Stromal cell of bone marrow (primary cell): ENCODE results near the gene TPRN.

ENCODE experiments used
- DNase-seq: peaks from one replicate; pipeline ENCODE4 v3.0.0-alpha.2; 2012; ENCODE audit warnings: low read depth

TPRN gene

DNA sequence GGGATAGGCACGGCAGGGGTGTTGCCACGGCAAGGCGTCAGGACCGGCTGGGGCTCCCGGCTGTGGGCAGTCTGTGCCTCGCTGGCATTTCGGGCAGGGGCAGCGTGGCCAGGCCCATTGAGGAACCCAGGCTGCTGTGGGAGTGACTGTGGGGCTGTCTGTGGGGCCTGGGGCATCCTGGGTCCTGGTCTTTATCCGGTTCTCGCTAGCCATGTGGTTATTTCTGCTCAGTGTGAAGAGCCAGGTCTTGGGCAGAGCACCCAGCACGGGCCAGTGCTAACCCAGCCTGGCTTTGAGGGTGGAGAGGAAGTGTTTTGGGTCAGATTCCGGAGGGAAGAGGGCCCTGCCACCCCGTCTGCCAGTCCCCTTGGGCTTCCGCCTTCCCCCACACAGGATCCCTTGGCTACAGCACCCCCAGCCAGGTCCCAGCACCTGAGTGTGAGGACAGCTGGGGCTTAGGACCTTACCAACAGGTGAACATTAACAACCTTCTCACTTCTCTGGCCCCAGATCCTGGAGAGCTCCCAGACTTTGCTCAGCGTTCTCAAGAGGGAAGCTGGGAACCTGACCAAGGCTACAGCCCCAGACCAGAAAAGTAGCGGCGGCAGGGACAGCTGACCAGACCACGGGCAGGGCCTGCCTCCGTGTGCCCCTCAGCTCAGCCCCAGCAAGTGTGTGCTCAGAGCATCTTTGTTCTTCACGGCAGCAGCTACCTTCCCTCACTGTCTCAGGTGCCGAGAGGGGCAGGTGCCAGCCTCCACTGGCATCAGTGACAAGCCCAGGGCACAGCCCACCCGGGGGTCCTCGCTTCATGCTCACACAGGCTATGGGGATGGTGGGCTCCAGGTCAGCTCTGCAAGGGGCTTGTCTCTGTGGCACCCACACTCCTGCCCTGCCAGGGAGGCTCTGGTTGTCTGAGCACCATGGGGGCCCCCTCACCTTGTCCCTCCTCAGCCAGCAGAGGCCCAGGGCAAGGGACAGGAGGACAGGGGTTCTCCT is 10.9 kb downstream of the TPRN start:
- no peak for DNase-seq

DNA sequence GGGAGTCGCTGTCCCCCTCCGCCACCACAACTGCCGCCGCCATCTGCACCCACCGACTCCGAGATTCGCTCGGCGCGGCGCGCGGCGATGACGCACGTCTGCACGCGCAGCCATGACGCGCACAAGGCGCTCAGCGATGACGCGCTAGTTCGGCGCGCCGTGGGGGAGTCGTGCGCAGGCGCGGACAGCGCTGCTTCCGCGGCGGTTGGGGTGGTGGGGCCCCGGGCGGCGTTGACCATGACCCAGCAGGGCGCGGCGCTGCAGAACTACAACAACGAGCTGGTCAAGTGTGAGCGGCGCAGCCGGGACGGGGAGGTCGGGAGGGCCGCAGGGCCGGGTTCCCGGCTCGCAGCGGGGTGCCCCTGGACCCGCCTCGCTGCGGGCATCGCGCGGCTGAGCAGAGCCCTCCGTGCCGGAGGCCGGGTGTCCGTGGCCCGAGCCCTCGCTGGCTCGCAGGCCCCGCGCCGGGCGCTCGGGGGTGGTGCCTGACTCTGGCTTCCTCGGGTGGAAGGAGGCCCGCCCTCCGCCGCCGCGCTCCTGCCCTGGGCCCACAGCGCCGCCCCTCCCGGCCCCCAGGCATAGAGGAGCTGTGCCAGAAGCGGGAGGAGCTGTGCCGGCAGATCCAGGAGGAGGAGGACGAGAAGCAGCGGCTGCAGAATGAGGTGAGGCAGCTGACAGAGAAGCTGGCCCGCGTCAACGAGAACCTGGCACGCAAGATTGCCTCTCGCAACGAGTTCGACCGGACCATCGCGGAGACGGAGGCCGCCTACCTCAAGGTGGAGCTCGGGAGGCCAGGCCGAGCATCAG is 11.8 kb downstream of the TPRN start, which contains the start of the genes ANAPC2 and SSNA1:
ANAPC2 (minus strand) TSS at position 71 of the 807 bp plus-strand sequence; CDS start at position 43, 28 bp downstream.
SSNA1 (plus strand) TSS at position 187 of the 807 bp plus-strand sequence; CDS start at position 238, 51 bp downstream.
- peak; percentile 83 for DNase-seq

DNA sequence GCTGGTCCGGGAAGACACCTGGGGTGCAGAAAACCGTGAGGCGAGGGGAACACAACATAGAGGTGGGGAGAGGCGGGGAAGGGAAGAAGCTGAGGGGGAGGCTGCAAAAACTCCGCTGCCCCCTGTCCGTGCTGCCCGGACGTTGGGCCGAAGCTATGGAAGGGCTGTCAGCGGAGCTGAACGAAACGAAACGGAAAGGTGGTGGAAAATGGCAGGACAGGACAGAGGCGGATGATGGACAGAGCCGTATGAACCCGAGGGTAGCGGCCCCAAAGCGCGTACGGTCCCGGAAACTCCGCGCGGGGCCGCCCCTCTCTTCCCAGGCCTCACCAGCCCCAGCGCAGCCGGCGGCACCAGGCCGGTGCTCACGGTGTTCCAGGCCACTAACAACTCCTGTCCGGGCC is 12.5 kb downstream of the TPRN start:
- DNase-seq: no peak

DNA sequence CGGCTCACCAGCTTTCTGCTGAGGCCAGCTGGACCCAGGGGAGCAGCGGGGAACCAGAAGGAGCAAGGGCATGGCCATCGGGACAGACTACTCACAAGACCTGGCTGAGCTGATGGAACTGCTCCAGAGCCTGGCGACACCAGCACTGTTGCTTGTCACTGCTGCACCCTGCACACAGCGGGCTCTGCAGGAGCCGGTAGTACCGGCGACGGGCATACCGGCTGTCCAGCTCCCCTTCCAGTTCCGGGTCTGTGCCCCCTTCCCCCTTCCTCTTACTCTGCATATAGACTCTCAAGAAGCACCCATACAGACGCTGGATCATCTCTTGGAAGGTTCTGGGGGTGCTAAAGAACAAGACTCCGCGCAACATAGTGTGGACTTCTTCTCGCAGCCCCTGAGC is 13.2 kb downstream of the TPRN start:
- no peak for DNase-seq

DNA sequence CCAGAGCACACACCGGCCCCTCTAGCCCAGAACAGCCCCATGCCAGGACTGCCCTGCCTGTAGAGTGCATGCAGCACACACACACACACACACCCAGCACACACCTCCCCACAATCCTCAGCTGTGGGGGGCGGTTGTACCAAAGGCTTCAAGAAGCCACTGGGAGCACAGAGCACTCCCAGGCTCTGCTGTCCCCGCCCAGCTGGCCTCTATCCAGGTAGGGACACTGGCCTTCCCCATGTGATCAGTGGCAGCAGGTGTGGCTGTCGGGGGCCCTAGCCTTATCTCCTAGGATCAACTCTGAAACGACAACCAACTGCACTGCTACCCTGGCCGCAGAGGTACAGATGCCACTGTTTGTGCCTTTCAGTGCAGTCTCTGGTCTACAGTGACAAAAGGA is 14.2 kb downstream of the TPRN start:
- DNase-seq: no peak

DNA sequence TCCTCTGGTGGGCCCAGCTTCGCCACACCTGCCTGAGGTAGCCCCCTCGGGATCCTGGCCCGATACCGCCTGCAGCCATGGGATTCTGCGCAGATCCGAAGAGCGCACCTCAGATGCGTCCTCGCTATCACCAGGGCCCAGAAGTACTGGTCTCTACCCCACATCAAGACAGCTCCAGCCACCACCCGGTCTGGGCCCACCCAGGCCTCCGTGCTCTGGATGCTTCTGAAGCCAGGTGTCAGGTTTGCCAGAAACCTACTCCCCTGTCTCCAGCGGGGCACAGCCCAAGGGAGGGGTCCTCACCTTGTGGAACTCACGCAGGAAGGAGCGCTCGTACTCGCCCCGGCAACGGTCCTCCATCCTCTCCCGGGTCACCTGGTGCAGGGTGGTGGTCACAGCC is 14.6 kb downstream of the TPRN start:
- no peak for DNase-seq

DNA sequence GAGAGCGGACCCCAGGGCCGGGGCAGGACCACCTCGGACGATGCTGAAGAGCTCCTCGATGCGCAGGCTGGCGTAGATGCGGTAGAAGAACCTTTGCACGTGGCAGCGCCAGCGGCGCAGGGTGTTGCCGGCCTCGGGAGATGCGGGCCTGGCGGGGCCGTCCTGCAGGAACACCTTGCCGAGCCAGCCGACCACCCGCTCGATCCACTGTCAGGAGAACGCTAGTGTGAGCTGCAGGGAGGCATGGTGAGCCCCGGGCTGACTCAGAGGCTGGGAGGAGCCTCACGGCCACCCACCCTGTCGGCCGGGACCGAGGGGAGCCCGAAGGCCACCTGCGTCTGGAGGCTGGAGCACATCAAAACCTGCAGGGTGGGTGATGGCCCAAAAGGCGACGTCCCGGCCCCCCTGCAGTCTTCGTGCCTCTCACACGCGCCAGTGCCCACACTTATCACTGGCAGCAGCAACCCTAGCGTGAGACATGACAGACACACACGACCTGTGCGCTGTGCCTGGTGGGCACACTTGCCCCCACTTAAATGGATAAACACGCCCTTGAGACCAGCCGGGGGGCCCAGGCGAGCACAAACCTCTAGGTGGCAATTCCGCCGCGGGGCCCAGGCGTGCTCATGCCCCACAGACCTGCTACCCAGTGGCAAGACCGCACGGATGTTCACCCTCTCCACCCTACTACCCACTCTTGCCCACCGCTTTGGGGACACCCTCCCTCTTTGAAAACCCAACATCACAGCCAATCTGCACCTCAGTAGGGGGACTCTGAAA is 15.5 kb downstream of the TPRN start:
- DNase-seq: no peak

DNA sequence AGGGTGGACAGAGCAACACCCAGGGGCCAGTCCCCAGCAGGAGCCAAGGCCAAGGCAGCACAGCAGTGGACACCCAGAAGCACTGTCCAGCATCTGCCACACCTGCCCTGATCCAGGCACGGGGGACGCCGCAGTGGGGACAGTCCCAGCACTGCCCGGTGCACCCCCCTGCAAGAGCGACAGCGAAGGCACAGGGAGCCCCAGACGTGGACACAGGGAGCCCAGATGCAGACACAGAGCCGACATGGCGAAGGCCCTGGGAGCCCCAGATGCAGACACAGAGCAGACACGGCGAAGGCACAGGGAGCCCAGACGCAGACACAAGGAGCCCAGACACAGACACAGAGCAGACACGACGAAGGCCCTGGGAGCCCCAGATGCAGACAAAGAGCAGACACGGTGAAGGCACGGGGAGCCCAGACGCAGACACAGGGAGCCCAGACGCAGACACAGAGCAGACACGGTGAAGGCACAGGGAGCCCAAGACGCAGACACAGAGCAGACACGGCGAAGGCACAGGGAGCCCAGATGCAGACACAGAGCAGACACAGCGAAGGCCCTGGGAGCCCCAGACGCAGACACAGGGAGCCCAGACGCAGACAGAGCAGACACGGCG is 16.5 kb downstream of the TPRN start:
- DNase-seq: no peak

DNA sequence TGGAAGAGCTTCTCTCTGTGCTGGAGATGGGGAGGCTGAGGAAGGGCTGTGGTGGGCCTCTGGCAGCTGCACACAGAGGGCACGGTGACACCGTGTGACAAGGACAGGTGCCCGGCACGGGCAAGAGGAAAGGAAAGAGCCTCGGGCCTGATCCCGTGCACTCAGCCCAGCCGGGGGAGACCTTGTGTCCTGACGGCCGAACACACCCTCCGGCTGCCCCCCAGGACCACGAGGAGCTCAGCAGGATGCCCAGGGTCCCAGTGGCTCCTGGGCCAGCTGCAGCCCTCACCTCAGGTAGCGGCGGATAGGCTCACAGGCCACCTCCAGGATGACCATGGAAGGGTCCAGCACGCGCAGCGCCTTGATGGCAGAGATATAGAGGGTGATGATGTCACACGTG is 17.7 kb downstream of the TPRN start:
- DNase-seq: no peak

DNA sequence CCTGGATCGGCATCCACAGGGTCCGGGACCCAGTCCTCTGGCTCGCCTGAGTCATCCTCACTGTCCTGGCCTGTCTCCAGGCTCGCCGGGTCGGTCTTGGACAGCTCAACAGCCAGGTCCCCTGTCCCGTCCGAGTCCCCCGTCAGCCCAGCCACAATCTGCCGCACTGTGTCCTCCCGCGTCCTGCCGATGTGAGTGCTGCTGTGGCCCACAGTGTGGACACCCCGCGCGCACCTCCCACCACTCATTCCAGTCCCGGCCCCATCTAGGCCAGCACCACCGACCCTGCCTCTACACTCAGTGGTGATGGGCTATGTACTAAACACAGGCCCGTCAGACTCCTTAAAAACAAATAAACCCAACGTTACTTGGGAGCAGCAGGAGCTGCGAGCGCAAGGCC is 18.9 kb downstream of the TPRN start:
- no peak for DNase-seq

DNA sequence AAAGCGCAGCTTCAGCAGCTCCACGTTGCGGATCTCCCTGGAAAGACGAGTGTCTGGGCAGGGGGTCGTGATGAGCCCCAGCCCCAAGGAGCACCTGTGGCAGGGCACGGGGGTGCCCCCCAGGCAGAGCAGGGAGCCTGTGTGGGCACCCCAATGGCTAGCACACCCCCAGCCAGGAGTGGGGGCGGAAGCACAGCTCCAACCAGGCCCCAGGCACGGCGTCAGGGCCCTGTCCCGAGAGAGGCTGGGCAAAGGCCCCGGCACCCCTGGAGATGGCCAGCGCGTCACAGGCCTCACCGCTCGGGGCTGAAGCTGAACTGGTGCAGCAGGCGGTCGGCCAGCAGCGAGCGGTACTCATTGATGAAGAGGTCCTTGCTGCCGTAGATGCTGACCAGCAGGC is 20.1 kb downstream of the TPRN start:
- DNase-seq: no peak

DNA sequence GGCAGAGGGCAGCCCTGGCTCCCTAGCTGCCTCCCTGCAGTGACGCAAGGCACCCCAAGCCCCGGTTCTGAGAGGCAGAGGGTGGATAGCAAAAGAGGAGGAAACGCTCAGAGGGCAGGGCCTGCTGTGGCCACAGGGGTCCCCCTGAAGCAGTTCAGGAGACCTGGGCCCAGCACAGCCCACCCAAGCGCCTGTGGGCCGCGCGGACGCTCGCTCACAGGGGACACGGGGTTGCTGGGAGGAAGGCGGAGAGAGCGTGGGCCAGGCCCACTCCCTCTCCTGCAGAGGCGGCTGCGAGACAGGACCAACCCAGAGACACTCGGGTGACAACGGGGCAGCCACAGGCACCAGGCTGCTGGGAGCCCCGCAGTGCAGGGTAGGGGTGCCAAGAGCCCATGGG is 20.8 kb downstream of the TPRN start:
- no peak for DNase-seq

DNA sequence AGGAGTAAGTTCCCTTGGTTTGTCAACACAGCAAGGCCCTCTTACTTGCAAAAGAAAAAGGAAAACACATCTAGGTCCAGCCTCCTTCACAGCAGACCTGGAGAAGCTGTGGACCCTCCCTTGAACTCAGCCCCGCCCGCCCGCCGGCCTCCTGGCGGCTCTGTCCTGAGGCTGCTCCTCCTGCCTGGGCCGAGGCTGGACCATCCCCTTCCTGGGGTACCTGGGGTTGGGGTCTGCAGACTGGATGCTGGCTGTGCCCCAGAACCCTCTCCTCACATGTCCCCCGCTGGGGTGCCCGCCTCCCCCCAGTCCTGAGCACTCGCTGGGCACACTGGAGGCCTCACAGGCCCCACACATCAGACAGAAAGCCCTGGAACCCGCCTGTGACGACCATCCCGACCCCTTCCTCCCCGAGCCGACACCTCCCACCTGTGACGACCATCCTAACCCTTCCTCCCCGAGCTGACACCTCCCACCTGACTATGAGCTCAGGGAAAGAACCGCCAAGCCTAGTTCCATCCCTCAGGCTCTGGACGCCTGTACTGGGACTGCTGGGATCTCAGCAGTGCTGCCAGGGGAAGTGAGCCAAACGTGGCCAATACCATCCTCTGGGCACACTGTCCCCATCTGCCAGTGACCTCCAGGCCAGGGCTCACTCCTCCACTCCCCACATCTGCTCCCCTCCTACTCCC is 21.5 kb downstream of the TPRN start:
- no peak for DNase-seq

DNA sequence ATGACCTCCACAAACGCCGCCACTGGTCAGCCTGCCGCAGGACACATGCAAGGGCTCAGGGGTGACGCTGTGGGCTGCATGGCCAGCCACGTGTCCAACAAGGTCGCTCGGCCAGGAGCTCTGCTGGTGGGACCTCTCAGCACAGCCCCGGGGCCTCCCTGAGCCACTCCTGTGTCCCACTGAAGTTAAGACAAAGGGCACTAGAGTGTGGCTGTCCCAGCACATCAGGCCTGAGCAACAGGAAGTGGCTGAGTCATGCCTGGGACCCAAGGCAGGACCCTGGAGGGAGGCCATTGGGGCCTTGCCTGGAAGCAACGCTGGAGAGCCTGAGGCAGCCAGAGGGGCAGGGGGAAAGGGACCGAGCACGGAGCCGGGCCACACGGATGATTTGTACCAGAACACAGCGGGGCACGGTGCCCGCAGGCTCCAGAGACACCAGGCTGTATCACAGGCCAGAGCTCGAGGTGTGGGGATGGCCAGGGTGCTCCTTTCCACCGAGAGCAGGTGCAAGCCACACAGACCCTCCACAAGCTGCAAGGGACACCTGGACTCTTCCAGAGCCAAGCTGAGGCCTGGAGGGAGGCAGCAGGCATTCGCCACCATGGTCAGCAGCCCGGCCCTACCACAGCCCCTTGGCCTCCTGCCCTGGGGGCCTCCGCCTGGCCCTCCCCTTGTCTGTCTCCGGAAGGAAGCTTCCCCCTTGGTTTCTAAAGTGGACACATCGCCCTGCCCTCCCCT is 22.2 kb downstream of the TPRN start:
- no peak for DNase-seq

DNA sequence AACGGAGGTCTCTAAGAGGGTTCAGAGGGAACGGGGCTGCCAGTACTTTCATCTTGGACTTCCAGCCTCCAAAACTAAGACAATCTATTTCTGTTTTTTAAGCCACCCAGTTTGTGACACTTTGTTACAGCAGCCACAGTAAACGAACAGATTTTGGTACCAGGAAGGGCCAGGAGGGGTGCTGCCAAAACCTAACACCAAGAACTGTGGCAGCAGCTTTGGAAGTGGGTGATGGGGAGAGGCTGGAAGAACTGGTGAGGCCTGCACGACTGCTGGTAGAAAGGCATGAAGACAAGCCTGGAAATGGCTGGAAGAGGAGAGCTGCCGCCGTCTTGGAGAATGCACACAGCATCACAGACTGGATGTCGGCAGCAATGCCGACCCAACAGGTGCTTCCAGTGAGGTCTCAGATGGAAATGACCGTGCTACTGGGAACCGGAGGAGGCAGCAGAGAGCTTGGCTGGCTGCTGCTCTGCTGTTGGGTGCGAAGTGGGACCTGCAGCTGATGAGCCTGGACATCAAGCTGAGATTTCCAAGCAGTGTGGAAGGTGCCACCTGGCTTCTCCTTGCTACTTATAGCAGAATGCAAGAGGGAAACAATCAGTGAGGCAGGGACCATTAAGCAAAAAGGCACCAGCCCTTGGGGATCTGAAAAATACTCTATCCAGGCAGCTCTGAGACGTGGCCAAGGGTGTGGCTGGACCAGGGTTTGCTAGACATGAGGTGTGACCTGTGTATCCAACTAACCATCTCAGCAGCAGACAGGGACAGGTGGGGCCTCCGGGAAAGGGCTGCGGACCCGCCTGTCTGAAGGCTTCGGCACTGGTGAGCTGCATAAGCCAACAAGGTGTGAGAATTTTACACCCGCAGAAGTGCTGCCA is 24.0 kb downstream of the TPRN start:
- no peak for DNase-seq

DNA sequence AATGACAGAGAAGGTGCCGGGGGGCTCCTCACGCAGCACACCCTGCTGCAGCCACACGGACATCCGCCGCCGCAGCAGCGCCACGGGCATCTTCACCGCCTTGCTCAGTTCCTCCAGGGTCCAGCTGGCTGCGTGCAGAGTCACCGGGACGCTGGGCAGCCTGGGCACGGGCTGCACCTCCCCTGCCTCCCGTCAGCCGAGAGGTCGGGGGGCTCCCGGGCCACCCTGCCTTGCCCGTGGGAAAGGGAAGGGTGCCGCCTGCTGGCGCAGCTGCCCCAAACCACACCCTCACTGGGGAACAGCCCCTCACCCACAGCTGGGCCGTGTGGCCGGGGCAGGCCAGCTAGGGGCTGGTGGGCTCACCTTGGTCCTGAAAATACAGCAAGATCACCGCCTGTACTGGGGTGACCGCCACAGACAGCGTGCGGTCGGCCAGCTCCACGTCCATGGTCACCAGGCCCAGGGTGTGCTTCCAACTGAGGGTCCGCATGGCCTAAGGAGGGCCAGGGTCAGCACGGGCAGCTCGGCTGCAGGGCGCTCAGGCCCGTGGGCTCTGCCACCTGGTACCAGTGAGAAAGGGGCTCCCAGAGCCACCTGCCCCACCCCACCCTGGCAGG is 25.1 kb downstream of the TPRN start:
- DNase-seq: no peak

DNA sequence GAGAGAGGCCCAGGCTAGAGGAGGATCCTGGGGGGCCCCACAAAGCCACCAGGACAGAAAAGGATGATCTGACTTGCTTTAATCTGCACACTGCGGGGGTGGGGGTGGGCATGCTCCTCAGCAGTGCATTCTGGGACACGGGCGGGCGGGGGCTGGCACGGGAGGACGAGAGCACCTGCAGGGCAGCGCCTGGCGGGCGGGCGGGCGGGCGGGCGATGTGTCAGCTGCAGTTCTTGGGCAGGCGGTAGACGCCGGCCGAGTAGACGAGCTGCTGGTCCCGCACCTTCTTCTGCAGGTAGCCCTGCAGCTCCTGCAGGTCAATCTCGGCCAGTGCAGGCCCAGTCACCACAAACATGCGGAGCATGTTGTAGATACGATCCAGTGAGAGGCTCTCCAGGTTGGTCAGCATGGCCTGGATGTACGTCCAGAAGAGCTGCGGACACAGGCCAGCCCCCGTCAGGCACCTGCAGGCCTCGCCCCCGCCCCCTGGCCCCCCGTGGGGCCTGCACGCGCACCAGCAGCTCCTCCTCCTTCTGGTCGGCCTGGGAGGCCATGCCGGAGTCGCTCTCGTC is 25.7 kb downstream of the TPRN start:
- DNase-seq: no peak
